Transverse colon (tissue), 4 donors: Measurements from ENCODE around the gene POR.

ENCODE experiments used
- POLR2AphosphoS5 ChIP-seq, 3 donors: sonication (generic); formaldehyde crosslinking; IDR thresholded peaks; one replicate each; pipeline ENCODE4 v1.6.1; 2016; ENCODE audit warnings: antibody characterized with exemption in 3 of 3
- TF ChIP-seq, protein P1 (sequence below), 5 experiments: fragments of 200-600 bp in 3 of 5; fragments of 450-650 bp in 2 of 5; sonication (generic) in 3 of 5; IDR thresholded peaks; 1 replicate in 2 of 5; 2 replicates in 3 of 5; pipeline ENCODE4 v1.5.1; 2016 to 2017; ENCODE audit warnings: antibody characterized with exemption in 5 of 5, inconsistent platforms in 3 of 5, mild to moderate bottlenecking in 2 of 5, moderate library complexity in 1 of 5

DNA sequence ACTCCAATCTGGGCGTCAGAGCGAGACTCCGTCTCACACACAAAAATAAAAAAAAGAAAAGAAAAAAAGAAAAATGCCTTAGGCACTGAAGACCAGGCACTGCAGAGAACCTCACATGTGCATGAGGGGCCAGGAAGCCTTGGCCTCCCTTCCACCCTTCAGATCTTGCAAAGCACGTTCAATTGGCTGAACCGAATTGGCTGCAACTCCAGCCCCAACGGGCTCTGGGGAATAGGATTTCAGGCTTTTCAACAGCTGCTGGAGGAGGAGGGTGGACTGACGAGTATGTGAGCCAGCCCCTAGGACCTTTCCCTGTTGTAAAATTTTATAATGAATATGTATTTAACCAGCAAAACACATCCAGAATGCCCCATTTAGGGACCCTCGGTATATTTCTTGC is 62.8 kb downstream of the POR start:
- TF ChIP-seq, protein P1, sequence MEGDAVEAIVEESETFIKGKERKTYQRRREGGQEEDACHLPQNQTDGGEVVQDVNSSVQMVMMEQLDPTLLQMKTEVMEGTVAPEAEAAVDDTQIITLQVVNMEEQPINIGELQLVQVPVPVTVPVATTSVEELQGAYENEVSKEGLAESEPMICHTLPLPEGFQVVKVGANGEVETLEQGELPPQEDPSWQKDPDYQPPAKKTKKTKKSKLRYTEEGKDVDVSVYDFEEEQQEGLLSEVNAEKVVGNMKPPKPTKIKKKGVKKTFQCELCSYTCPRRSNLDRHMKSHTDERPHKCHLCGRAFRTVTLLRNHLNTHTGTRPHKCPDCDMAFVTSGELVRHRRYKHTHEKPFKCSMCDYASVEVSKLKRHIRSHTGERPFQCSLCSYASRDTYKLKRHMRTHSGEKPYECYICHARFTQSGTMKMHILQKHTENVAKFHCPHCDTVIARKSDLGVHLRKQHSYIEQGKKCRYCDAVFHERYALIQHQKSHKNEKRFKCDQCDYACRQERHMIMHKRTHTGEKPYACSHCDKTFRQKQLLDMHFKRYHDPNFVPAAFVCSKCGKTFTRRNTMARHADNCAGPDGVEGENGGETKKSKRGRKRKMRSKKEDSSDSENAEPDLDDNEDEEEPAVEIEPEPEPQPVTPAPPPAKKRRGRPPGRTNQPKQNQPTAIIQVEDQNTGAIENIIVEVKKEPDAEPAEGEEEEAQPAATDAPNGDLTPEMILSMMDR (IDR thresholded peaks at IDR 0.05): no peak
- TF ChIP-seq POLR2AphosphoS5 (IDR thresholded peaks at IDR 0.05): no peak
